HepG2 (cell line): ENCODE data around the gene KDM6B. TPM values are rescaled to one million over a fixed set of nuclear protein-coding genes. Genes with fewer than 3 reads are reported as not detected.

Experiments
- GMEB1 ChIP-seq: sonication (generic); formaldehyde crosslinking; IDR thresholded peaks from 2 replicates; pipeline ENCODE4 v1.5.1; 2020; ENCODE audit warnings: missing genetic modification reagents, mild to moderate bottlenecking, borderline replicate concordance
- KDM4B ChIP-seq: sonication (generic); formaldehyde crosslinking; IDR thresholded peaks from 2 replicates; pipeline ENCODE4 v1.4.0; 2020; ENCODE audit warnings: missing genetic modification reagents
- NKX3-1 ChIP-seq: sonication (generic); formaldehyde crosslinking; IDR thresholded peaks from 2 replicates; pipeline ENCODE4 v1.5.0; 2020; ENCODE audit warnings: missing genetic modification reagents
- PAXIP1 ChIP-seq: sonication (generic); formaldehyde crosslinking; conservative IDR thresholded peaks from 2 replicates; pipeline ENCODE4 v1.4.0; 2020; ENCODE audit warnings: mild to moderate bottlenecking, missing genetic modification reagents, moderate library complexity
- SP2 ChIP-seq: sonication (generic); formaldehyde crosslinking; IDR thresholded peaks from 2 replicates; pipeline ENCODE4 v1.5.1; 2020; ENCODE audit warnings: mild to moderate bottlenecking, missing genetic modification reagents
- TEAD3 ChIP-seq: optimal IDR thresholded peaks from 2 replicates; pipeline ENCODE3; 2016; ENCODE audit warnings: borderline replicate concordance
- ZBTB49 ChIP-seq: sonication (generic); formaldehyde crosslinking; IDR thresholded peaks from 2 replicates; pipeline ENCODE4 v1.4.0; 2020; ENCODE audit warnings: missing genetic modification reagents, borderline replicate concordance
- ZFP62 ChIP-seq: sonication (generic); formaldehyde crosslinking; IDR thresholded peaks from 2 replicates; pipeline ENCODE4 v1.4.0; 2020; ENCODE audit warnings: missing genetic modification reagents
- ZFP82 ChIP-seq: sonication (generic); formaldehyde crosslinking; IDR thresholded peaks from 2 replicates; pipeline ENCODE4 v1.5.1; 2020; ENCODE audit warnings: mild to moderate bottlenecking, missing genetic modification reagents, borderline replicate concordance
- ZNF30 ChIP-seq: sonication (generic); formaldehyde crosslinking; IDR thresholded peaks from 2 replicates; pipeline ENCODE4 v1.5.0; 2020; ENCODE audit warnings: mild to moderate bottlenecking, missing genetic modification reagents
- ZNF646 ChIP-seq: sonication (generic); formaldehyde crosslinking; IDR thresholded peaks from 2 replicates; pipeline ENCODE4 v1.9.0; 2021; ENCODE audit warnings: mild to moderate bottlenecking, missing genetic modification reagents
- ZNF740 ChIP-seq: sonication (generic); formaldehyde crosslinking; IDR thresholded peaks from 2 replicates; pipeline ENCODE4 v1.4.0; 2020; ENCODE audit warnings: missing genetic modification reagents
- ZSCAN12 ChIP-seq: sonication (generic); formaldehyde crosslinking; IDR thresholded peaks from 2 replicates; pipeline ENCODE4 v1.9.0; 2021; ENCODE audit warnings: mild to moderate bottlenecking, missing genetic modification reagents
- polyA plus RNA-seq, 8 experiments: library from polyadenylated mRNA; depleted of rRNA in 3 of 8; stranded (reverse) in 7 of 8; unstranded in 1 of 8; fragments of >200 nt; fragmentation: Illumina TruSeq in 4 of 8; extraction: Trizol in 4 of 8; gene quantifications; 2 replicates each; pipeline versions ENCODE4 v1.2.1 to v1.2.3, GENCODE V29; 2011 to 2016; ENCODE audit warnings: low read depth in 4 of 8, missing spikeins in 1 of 8, mixed read lengths in 1 of 8; ENCODE audit not compliant: insufficient read depth in 1 of 8
- total RNA-seq, 5 experiments: library from RNA; depleted of rRNA; stranded (reverse); fragments of >200 nt; fragmentation: Illumina TruSeq; extraction: Trizol; gene quantifications; 2 replicates each; pipeline ENCODE4 v1.2.3, GENCODE V29; 2016; ENCODE audit warnings: low read depth in 1 of 5

The KDM6B gene
- total and polyA plus RNA-seq, 2 of the 13 experiments (the other 11 are each of a cell fraction or from before 2014, with no cell fraction given), result 1.3 to 2.1 TPM

GRCh38 chr17:7835814-7836595 lies 2.0 kb downstream of the KDM6B start (continued):
- no peak for TF ChIP-seq ZBTB49 (CRISPR knock-in tag)
- peak; percentile 39; the same call in 1 of the 2 replicates for TF ChIP-seq NKX3-1 (CRISPR knock-in tag)
- peak; percentile 14; the same call in 1 of the 2 replicates for TF ChIP-seq GMEB1 (CRISPR knock-in tag)
- peak; percentile 88; the same call in 1 of the 2 replicates for TF ChIP-seq ZFP82 (CRISPR knock-in tag)
- TF ChIP-seq TEAD3 (CRISPR knock-in tag), result no peak
- TF ChIP-seq ZNF646 (CRISPR knock-in tag), result no peak
- no peak for TF ChIP-seq ZNF30 (CRISPR knock-in tag)
- 0 out of 2 replicates have a peak, but pooled peaks have one; percentile 16 for TF ChIP-seq KDM4B (CRISPR knock-in tag)
- TF ChIP-seq SP2 (CRISPR knock-in tag), result no peak
- TF ChIP-seq ZFP62, result no peak
- no peak for TF ChIP-seq ZSCAN12 (CRISPR knock-in tag)
- no peak for TF ChIP-seq PAXIP1
- no peak; the same call in 1 of the 2 replicates for TF ChIP-seq ZNF740 (CRISPR knock-in tag)
